Heart left ventricle (tissue), 13 donors: ENCODE data around the gene BEST1.

ENCODE experiments used
- POLR2A ChIP-seq, 2 donors: fragments of 450-650 bp; IDR thresholded peaks; one replicate each; pipeline ENCODE4 v1.6.1; 2017; ENCODE audit warnings: antibody characterized with exemption in 2 of 2, mild to moderate bottlenecking in 2 of 2, moderate library complexity in 2 of 2
- TF ChIP-seq, protein P1 (sequence below), 12 donors: fragments of 200-600 bp; sonication (generic) in 4 of 12; IDR thresholded peaks; one replicate each; pipeline versions ENCODE4 v1.5.0 to v1.8.0; 2018 to 2022; ENCODE audit warnings: antibody characterized with exemption in 12 of 12, mild to moderate bottlenecking in 5 of 12
- donor health status: ischemic (EF 13 %, LVEDD 7.1; RV severe dilation, severe dysfunction).
- donor health status: DM: no; HTN: yes; CAD: no.
- donor health status: DM: no; HTN: no; CAD: no.
- donor health status: ischemic (EF 25% LVEDD 6.9; RV normal size, moderate dysfunction).
- donor health status: ischemic (EF 25% LVEDD 5.7; RV mildly dilated, moderate dysfunction).
- donor health status: ischemic (EF 35%, LVEDD 5.7; RV mildly dilated, moderate dysfunction).
- donor health status: nonischemic (EF 11% LVEDD 7.7; RV severe dilation, severe dysfunction).
- donor health status: DM: yes; HTN: yes; CAD: no.
- donor health status: PGD.
- donor health status: ischemic (EF 29% LVEDD 5.4; RV normal size, mild dysfunction).
- donor health status: nonischemic (EF 23%, LVEDD 6.1; RV moderate dilation, normal function).

DNA sequence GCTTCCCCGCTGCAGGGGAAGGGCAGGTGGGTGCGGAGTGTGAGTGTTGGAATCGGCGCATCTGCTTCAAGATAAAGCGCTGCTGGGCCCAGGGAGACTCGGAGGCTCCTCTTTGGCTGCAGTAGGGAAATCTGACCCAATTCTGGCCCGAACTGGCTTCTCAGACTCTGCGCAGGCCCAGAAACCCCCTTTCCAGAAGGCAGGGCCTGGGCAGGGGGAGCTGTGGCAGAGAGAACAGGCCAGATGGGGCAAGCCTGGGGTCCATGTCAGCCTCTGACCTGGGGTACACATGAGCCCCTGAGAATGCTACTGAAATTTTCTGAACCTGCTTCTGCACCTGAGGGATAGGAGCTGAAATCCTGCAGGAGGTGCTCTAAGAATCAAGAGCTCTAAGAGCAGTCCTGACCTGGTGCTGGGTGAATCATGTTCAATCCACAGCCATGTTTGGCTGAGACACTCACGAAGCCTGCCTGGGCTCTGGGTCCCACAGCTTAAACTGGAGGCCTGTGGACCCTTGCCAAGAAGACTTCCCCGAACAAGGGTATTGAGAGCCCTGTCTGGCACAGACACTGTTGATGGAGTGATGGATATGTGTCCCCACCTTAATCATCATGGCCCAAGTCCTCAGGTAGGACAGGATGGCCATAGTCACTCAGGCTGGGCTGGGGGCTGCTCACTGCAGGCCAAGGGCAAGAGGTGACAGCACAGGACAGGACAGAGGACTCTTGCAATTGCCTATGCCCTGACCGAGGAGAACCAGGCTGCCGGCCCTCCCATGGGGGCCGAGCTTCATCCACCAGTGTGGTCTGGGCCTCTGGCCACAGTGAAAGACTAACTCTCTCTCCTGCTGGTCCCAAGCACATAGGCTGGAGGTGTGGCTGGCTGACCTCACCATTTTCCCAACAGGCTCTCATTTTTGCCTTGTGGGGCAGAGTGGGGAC, 39.7 kb upstream of the BEST1 start:
- TF ChIP-seq POLR2A (IDR thresholded peaks at IDR 0.05), result no peak
- TF ChIP-seq, protein P1, sequence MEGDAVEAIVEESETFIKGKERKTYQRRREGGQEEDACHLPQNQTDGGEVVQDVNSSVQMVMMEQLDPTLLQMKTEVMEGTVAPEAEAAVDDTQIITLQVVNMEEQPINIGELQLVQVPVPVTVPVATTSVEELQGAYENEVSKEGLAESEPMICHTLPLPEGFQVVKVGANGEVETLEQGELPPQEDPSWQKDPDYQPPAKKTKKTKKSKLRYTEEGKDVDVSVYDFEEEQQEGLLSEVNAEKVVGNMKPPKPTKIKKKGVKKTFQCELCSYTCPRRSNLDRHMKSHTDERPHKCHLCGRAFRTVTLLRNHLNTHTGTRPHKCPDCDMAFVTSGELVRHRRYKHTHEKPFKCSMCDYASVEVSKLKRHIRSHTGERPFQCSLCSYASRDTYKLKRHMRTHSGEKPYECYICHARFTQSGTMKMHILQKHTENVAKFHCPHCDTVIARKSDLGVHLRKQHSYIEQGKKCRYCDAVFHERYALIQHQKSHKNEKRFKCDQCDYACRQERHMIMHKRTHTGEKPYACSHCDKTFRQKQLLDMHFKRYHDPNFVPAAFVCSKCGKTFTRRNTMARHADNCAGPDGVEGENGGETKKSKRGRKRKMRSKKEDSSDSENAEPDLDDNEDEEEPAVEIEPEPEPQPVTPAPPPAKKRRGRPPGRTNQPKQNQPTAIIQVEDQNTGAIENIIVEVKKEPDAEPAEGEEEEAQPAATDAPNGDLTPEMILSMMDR (IDR thresholded peaks at IDR 0.05), result no peak
